NB4 (cell line): ENCODE data around the gene TNPO2.
"Not testable (repeated sequence)": the region's sequence is repeated elsewhere in the genome, so short reads cannot be mapped to it uniquely, and the experiment has no call there.

ENCODE experiments used
- POLR2A ChIP-seq: IDR thresholded peaks from 2 replicates; pipeline ENCODE4 v1.6.1; 2011; ENCODE audit warnings: mild to moderate bottlenecking; ENCODE audit not compliant: insufficient read length; ENCODE audit errors: extremely low read depth
- TF ChIP-seq, protein P1 (sequence below): IDR thresholded peaks from one replicate; pipeline ENCODE4 v1.5.1; 2012; ENCODE audit warnings: low read depth, low read length

GRCh38 chr19:12697425-12697824 is 26.3 kb downstream of the TNPO2 start:
- TF ChIP-seq, protein P1, sequence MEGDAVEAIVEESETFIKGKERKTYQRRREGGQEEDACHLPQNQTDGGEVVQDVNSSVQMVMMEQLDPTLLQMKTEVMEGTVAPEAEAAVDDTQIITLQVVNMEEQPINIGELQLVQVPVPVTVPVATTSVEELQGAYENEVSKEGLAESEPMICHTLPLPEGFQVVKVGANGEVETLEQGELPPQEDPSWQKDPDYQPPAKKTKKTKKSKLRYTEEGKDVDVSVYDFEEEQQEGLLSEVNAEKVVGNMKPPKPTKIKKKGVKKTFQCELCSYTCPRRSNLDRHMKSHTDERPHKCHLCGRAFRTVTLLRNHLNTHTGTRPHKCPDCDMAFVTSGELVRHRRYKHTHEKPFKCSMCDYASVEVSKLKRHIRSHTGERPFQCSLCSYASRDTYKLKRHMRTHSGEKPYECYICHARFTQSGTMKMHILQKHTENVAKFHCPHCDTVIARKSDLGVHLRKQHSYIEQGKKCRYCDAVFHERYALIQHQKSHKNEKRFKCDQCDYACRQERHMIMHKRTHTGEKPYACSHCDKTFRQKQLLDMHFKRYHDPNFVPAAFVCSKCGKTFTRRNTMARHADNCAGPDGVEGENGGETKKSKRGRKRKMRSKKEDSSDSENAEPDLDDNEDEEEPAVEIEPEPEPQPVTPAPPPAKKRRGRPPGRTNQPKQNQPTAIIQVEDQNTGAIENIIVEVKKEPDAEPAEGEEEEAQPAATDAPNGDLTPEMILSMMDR: not testable (repeated sequence)
- TF ChIP-seq POLR2A: not testable (repeated sequence)
